ENCODE data around the gene ALDOB.
"Not testable (repeated sequence)": the region's sequence is repeated elsewhere in the genome, so short reads cannot be mapped to it uniquely, and the experiment has no call there.

Gene ALDOB

GRCh38 chr9:101419863-101420262 is 15.7 kb downstream of the ALDOB start:
- DNase-seq = no peak

GRCh38 chr9:101418518-101419430 is 16.8 kb downstream of the ALDOB start:
- no peak for DNase-seq

- no peak for DNase-seq
Observed at GRCh38 chr9:101417977-101418376, 17.6 kb downstream of the ALDOB start.

- no peak for DNase-seq
Observed at GRCh38 chr9:101417389-101417788, 18.2 kb downstream of the ALDOB start.

GRCh38 chr9:101415578-101415977 is 20.0 kb downstream of the ALDOB start:
- DNase-seq = no peak

- DNase-seq = no peak
Observed at GRCh38 chr9:101414839-101415238, 20.7 kb downstream of the ALDOB start.

GRCh38 chr9:101409079-101409477 is 26.5 kb downstream of the ALDOB start:
- no peak for DNase-seq

- no peak for DNase-seq
Observed at GRCh38 chr9:101408374-101409078, 27.0 kb downstream of the ALDOB start.

- no peak for DNase-seq
Observed at GRCh38 chr9:101403516-101404285, 31.9 kb downstream of the ALDOB start.

GRCh38 chr9:101400120-101400519 is 35.5 kb downstream of the ALDOB start:
- peak; percentile 18 for DNase-seq

- no peak for DNase-seq
Observed at GRCh38 chr9:101399643-101399970, 36.0 kb downstream of the ALDOB start.

GRCh38 chr9:101398930-101399642 is 36.5 kb downstream of the ALDOB start:
- DNase-seq = peak; percentile 17

- DNase-seq = peak; percentile 97
Observed at GRCh38 chr9:101398068-101398929, 37.3 kb downstream of the ALDOB start, which contains the start of the genes MRPL50 and ZNF189. MRPL50 (minus strand) TSS chr9:101398618; CDS start chr9:101398592, 26 bp downstream. ZNF189 (plus strand) TSS chr9:101398851; CDS start chr9:101399157, 306 bp downstream.

GRCh38 chr9:101397746-101398067 is 37.9 kb downstream of the ALDOB start:
- DNase-seq = no peak

GRCh38 chr9:101394687-101395086 is 40.9 kb downstream of the ALDOB start:
- no peak for DNase-seq

GRCh38 chr9:101393135-101393534 is 42.4 kb downstream of the ALDOB start:
- no peak for DNase-seq

GRCh38 chr9:101388507-101388993 is 47.0 kb downstream of the ALDOB start:
- DNase-seq = peak; percentile 40

GRCh38 chr9:101387871-101388506 is 47.6 kb downstream of the ALDOB start:
- DNase-seq = peak; percentile 79

- not testable (repeated sequence) for DNase-seq
Observed at GRCh38 chr9:101384873-101385536, 50.6 kb downstream of the ALDOB start, which contains the start of gene BAAT. BAAT (minus strand) TSS chr9:101385006; CDS start chr9:101371404, 13,602 bp downstream.

GRCh38 chr9:101383361-101383760 is 52.2 kb downstream of the ALDOB start:
- DNase-seq = no peak
